HG03064 (cell line): Measurements from ENCODE around the gene RPUSD4.
"Not testable (repeated sequence)": the region's sequence is repeated elsewhere in the genome, so short reads cannot be mapped to it uniquely, and the experiment has no call there.

Source experiments
- ATAC-seq: cut with Tn5 transposase; IDR thresholded peaks from one replicate; pipeline ENCODE4 v1.9.1; 2021; ENCODE audit warnings: low read depth; ENCODE audit not compliant: unreplicated experiment

The RPUSD4 gene, protein sequence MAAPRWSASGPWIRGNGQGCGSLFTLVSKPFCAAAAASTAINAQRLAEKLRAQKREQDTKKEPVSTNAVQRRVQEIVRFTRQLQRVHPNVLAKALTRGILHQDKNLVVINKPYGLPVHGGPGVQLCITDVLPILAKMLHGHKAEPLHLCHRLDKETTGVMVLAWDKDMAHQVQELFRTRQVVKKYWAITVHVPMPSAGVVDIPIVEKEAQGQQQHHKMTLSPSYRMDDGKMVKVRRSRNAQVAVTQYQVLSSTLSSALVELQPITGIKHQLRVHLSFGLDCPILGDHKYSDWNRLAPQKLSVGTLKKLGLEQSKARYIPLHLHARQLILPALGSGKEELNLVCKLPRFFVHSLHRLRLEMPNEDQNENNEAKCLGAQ

DNA sequence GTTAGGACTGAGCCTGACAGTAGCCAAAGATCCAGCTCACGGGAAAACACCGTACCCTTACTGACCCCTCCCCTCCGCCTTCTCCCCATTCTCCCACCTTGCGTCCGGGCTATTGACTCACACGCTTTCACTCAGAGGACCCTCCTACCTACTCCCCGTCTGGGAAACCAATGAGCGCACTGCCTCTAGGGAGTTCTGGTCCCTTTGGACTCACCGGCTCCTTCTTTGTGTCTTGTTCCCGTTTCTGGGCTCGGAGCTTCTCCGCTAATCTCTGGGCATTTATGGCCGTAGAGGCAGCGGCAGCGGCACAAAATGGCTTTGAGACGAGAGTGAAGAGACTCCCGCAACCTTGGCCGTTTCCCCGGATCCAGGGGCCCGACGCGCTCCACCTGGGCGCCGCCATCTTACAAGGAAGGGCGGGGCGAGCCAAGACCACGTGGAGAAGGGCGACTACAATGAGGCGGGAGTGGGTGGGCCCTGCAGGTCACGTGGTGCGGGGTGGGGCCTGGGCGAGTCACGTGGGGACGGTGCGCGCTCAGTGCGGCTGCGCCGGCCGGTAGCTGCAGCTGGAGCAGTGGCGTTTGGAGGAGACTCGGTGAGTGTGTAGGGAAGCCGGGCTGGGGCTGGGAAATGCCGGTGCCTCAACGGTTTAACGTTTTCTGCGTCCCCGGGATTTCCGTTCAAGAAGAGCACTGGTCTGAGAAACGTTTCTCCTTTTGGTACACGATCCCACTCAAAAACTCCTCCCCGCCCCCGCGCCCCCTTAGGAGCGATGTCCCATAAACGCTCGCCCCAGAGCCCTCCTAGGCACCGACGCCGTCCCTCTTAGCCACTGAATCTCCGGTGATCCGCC is at the start of gene RPUSD4, which contains the start of gene FAM118B:
Gene RPUSD4, minus strand, starts transcription at position 415 of the 853 bp plus-strand sequence. Its CDS starts 12 bp downstream, at position 403.
Gene FAM118B, plus strand, starts transcription at position 547 of the 853 bp plus-strand sequence. CDS start 23,220 bp downstream, outside the sequence.
- ATAC-seq, result peak; percentile 93

DNA sequence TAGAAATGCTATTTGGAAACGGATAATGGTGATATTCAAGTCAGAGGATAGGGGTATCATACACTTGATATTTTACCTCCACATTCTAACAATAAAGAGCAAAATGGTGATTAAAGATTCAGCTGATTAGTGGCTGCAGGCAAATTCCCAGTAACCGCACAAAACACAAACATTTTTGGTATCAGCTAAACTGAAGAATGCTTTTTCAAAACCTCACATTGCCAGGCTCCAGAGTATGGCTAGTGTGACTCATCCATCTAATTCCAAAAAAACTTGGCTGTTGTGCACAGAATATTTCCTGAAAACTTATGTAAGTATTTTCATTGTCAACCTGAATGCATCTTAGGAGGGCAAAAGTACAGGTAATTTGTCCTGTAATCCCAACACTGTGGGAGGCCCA is 46.3 kb upstream of the RPUSD4 start:
- ATAC-seq, result no peak

DNA sequence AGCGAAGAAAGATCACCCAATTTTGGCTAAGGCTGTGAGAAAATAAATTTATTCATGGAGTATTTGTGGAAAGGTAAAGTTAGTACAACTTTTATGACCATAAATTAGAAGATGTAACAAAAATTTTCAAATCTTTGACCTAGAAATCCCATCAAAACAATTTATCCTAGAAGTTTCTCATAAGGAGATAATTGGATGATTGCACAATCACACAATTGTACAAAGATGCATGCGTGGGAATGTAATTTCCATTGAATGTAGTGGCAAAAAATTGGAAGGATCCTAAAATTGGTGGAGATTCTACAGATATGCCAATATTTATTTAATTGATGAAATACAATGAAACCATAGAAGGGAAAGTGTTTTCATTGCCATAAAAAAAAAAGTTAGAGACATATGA is 45.7 kb upstream of the RPUSD4 start:
- no peak for ATAC-seq

DNA sequence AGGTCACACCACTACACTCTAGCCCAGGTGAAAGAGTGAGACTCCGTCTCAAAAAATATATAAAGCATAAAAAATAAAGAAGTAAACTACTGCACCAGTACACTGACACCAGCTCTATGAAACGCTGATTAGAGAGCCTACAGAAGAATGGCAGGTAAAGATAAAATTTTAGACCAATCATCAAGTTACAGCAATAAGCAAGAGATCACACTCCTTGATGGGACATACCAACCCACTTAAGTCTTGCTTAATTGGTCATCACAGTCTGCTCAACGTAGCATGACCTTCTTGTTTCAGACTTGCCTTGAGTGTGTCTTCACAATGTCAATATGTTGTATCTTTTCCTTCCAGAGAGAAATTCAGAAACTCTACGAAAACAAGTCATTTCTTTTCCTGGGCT is 44.8 kb upstream of the RPUSD4 start:
- no peak for ATAC-seq

DNA sequence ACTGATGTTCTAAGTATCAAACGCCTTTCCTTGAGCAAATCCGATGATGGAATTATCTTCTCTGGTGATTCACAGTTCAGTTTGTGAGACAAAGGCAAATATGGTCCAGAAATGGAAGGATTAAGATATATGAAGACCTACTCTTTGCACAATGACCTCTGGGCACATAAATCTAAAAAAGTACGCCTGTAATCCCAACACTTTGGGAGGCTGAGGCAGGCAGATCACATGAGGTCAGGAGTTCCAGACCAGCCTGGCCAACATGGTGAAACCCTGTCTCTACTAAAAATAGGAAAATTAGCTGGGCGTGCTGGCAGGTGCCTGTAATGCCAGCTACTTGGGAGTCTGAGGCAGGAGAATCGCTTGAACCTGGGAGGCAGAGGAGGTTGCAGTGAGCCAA is 44.1 kb upstream of the RPUSD4 start:
- ATAC-seq, result not testable (repeated sequence)

DNA sequence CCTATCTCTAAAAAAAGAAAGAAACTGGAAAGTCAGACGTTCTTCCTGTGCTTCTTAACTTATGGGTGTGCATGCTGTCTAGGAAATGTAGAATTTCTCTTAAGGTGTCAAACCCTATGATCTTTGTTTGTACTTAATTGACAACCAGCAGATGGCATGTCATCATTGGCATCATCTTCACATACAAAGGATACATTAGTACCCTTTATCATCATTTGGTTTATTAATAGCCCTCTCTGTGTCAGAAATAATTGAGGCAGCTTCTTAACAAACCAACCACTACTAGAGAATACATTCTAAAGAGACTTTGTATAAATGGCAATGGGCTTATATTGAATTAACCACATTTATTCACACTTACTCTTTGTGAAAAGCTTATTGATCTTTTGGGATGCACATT is 43.4 kb upstream of the RPUSD4 start:
- ATAC-seq, result no peak

DNA sequence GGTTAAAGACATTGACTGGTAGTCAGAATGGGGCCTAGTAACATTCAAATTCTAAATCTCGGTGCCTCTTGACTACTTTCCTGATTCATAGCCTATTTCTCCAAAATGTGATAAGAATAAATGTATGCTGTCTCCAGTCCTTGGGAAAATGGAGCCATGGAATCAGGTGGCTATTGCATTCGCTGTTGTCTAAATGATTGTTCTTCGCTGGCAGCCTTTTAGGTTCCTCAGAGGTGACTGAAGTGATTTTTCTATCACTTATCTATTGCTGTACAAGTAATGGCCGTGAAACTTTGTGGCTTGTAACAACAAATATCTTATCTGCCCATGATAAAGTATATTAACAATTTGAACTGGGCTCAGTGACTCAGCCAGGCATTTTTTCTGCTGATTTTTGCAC is 41.8 kb upstream of the RPUSD4 start:
- ATAC-seq, result no peak

DNA sequence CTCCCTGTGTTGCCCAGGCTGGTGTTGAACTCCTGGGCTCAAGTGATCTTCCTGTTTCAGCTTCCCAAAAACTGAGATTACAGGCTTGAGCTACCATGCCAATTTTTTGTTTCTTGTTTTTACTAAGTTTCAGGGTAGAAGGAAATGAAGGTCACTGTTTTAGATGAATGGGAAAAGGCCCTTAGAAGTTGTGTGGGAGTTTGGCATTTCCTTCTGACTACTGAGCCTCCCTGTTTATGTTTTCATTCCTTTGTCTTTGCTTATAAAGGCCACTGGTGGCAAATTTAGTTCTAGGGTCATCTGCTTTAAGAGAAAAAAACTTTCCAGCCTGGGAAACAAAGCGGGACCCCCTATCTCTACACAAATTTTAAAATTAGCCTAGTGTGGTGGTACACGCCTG is 35.2 kb upstream of the RPUSD4 start:
- ATAC-seq, result no peak

DNA sequence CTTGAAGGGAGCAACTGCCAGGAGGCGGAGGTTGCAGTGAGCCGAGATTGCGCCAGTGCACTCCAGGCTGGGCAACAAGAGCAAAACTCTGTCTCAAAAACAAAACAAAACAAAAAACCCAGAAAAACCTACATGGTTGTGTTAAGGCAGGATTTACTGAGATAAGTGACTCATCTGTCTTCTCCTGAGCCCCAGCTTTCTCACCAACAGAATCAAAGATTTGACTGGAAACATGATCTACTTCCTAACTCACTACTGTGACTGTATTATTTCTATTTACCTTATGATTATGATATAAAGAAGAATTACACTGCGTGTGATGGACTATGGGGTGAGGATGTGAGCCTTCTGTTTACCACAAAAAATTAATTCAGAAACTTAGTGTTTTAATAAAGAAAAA is 21.9 kb upstream of the RPUSD4 start:
- no peak for ATAC-seq

DNA sequence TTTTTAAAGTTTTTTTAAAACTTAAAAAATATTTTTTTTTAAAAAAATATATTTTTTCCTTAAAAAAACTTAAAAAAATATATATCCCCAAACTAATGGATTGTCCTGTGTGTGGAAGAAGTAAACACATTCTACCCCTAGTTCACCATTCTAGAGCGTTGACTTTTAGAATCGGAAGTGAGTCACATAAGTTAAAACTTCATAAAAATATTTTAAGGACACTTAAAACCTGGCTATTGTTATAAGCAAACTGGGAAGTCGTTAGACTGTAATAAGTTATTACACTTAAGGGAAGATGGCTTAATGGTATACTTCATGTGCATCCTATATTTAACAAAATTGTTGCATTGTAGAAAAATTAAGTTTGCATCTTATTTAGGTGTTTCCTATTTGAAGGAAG is 21.2 kb upstream of the RPUSD4 start:
- no peak for ATAC-seq

DNA sequence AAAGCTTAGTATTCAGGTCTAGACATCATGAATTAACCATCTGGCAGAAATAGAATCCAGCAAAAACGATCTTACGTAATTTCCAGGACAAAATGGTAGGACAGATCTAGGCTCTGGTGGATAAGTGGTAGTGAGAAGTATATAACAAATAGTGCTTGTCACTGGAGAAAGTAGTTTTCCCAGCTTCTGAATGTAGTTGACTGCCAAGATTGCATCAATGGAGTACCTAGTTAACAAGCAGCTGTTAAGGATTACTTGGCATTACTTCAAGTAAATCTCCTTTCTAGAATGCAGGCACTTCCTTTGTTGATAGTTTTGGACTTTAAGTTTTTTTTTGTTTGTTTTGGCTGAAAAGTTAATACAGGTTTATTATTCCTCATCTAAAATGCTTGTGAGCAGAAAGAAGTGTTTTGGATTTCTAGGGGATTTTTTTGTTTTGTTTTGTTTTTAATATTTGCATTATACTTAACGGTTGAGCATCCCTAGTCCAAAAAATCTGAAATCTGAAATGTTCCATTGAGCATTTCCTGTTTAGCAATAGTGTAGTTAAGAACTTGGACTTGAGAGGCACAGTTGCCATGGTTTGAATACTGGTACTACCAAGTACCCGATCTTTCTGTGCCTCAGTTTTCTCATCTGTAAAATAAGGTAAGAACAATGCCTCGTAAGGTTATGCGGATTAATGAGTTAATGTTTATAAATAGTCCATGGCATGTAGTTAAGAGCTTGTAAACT is 20.4 kb upstream of the RPUSD4 start:
- no peak for ATAC-seq

DNA sequence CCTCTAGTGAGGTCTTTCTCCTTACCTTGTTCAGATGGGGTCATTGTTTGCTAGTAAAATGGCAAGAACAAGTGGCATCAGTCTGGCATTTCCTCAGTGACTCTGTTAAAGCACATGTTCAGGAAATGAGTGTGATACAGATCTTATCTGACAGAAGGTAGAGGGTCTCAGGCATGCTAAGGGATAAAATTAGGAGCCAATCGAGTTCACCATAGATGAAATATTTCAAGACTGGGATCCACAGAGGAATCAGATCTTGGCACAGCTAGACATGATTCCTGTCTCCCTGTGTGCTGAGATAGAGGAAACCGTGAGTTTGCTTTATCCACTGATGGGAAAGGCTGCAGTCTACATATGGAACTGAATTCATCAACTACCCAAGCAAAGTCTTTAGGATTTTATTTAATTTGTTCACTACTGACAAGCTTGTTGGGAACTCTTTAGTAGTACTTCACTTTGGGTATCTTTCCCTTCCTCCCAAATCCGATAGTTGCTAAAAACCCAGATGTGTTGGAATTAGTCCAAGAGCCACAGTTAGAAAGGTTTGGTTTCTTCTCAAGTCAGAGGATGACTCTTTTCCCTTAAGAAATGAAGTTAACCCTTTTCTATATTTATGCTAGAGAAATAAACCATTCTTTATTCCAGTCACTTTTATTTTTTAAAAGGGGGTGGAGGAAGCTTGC is 18.5 kb upstream of the RPUSD4 start:
- ATAC-seq, result no peak

DNA sequence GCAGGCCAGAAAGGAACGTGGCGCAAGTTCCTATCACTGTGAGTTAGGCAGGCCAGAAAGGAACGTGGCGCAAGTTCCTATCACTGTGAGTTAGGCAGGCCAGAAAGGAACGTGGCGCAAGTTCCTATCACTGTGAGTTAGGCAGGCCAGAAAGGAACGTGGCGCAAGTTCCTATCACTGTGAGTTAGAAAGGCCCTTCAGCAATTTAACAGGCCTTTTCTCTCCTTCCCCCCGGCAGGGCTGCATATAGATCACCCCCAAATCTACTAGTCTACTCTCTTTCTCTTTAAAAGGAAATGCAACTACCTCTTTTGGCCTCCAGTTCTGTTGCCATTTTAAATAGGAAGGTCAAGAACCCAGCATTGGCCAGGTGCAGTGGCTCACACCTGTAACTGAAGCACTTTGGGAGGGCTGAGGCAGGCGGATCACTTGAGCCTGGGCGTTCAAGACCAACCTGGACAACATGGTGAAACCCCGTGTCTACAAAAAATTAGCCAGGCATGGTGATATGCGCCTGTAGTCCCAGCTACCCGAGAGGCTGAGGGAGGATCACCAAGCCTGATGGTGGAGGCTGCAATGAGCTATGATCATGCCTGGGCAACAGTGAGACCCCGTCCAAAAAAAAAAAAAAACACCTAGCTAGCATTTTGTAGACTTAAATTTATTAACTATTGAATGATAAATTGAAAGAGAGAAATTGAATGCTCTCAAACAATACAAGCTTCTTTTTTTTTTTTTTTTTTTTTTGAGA is 15.1 kb upstream of the RPUSD4 start:
- no peak for ATAC-seq

DNA sequence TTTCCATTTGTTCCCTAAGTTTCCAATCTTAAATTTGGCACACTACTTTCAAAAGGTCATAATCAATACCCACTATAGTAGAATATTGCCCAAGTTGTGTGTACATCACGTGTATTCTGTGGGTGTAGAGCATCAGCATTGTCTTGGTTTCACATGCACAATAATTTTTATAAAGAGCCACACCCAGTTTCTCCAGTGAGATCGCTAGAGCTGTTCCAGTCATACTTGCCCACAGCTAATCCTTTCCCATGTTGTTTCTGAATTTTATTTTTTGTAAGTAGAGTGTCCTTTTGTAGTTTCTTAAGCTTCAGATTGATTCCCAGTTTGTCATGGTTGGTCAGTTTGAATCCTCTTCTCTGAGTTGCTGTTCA is 13.8 kb upstream of the RPUSD4 start:
- no peak for ATAC-seq

DNA sequence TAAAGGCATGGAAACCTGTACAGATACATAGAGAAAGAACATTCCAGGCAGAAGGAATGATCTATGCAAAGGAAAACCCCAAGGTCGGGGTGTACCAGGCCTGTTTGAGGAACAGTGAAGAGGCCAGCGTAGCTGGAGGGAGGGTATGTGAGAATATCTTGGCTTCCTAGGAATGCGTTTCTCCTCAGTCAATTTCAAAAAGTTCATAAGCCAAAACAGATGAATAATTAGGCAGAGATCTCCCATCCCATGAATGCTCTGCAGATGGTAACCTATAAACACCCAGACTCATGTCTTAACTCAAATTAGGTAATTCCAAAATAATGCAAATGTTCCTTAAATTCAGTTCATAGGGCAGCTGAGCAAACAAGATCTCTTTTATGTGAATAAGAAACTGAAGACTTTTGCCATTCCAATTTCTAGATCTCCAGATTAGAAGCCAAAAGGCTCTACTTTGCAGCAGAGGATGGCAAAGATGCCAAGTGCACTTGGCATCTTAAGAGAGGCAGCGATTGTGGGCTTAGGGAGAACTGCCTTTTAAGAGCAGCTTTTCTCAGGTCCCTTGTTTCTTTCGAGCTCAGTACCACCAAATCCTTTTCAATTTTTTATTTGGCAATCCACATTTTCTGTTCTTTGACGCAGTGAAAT is 13.3 kb upstream of the RPUSD4 start:
- no peak for ATAC-seq

DNA sequence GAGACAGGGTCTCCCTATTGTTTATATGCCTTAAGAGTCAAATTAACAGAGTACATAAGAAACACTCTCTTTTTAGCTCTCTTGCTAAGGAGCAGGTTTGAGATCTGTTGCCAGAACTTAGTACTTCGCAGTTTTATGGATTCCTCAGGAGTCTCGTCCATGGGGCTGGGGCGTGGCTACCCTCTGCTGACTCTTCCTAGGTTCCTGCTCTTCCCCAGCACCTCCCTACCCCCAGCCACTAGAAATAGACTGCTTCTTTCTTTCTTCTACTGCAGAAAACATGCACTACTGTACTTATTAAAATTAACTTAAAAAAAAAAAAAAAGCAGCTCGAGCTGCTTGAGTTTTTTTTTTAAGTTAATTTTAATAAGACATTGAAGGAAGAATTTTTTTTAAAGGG is 8.1 kb upstream of the RPUSD4 start:
- no peak for ATAC-seq

DNA sequence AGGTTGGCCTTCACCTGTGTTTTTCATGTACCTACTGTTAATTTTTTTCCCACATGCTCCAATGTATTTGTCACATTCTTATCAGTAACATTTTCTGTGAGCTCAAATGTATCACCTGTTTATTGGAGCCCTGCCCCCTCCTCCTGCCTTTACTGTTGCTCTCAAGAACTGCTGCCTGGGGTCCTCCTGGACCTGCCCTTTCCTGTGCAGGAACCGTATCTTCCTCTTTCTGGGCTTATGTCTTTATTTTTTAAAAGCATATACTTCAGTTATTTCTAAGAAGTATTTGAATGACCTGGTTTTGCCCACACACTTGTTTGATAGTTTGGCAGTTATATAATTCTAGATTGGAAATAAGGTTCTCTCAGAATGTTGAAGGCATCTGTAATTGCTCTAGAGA is 6.0 kb upstream of the RPUSD4 start:
- no peak for ATAC-seq

DNA sequence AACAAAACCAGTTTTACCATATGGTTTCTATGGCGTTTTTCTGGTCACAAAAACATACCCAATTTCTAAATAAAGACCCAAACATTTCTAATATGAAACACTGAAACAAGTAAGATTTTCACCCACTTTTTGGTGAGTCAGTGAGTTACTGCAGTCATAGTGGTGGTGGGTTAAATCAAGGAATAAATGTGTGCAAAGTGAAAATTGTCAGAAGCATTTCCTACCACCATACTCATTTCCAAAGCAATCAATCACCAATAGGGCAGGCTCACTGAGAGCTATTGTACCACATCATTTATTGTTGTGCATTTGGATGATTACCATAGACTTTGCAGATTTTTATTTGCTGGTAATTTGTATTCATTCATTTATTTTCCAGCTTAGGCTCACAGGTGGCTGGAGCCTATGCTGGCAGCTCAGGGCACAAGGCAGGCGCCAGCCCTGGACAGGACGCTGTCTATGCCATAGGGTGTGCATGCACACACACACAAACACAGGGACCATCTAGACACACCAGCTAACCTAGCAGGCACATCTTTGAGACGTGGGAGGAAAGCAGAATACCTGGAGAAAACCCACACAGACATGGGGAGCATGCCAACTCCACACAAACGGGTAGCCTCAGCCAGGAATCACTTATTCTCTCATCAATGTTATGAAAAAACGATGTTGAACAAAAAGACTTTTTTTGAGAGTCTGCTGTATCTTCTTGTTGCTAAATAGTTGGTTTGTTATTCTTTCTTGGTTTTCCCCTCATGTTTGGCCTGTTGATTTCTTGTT is 5.3 kb upstream of the RPUSD4 start:
- no peak for ATAC-seq

DNA sequence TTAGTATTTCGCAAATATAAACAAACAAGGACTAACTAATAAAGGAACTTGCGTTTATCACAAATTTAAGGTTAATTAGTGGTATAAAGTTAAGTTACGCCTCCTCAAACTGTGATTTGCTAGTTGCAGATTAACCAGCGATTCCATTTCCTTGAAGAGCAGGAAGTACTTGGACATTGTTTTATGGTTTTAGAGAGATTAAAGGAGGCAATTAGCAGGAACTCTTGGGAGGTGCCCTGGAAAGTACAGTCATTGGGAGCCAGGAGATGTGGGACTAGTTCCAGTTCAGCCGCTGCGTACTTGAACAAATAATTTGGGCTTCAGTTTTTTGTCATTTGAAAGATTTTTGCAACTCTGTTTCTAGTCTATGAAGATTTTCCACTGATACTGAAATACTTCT is 3.4 kb upstream of the RPUSD4 start:
- no peak for ATAC-seq
